Activated CD4-positive, alpha-beta T cell treated with anti-CD3 and anti-CD28 coated beads, Interleukin-2, amount 10 ng/mL, durations not matched to agents 24 days and 14 days (primary cell): ENCODE data around the gene DBNL. TPM values are rescaled to one million over a fixed set of nuclear protein-coding genes. Genes with fewer than 3 reads are reported as not detected.

Experiments used
- DNase-seq: peaks from one replicate; pipeline ENCODE4 v3.0.0; 2022
- H3K27ac Mint-ChIP-seq: one replicate; pipeline ENCODE4 v1.8.0; 2022; ENCODE audit warnings: mild to moderate bottlenecking, mixed read lengths
- H3K27me3 Mint-ChIP-seq: one replicate; pipeline ENCODE4 v1.8.0; 2022; ENCODE audit warnings: mixed read lengths
- H3K36me3 Mint-ChIP-seq: one replicate; pipeline ENCODE4 v1.8.0; 2022; ENCODE audit warnings: low read depth, mild to moderate bottlenecking, mixed read lengths
- H3K4me1 Mint-ChIP-seq: one replicate; pipeline ENCODE4 v1.8.0; 2021; ENCODE audit warnings: mixed read lengths
- H3K4me3 Mint-ChIP-seq: one replicate; pipeline ENCODE4 v1.8.0; 2022; ENCODE audit warnings: mild to moderate bottlenecking, moderate library complexity, mixed read lengths
- H3K9me3 Mint-ChIP-seq: one replicate; pipeline ENCODE4 v1.8.0; 2021; ENCODE audit warnings: mixed read lengths
- intact Hi-C: fragments of 100-400 bp; cut with micrococcal nuclease; formaldehyde crosslinking; loops from one replicate; pipeline ENCODE4 v1.15.1; 2023
- total RNA-seq: library from RNA; stranded (reverse); gene quantifications from 2 replicates; pipeline ENCODE4 v1.2.3, GENCODE V29; 2022

The DBNL gene
- total RNA-seq, 1 donor from 2014 or later = 127 TPM

- Mint-ChIP-seq H3K4me3 (no peak overlapping the region), H3K4me1 (peaks cover 1% of the 10 kb centered on the region), H3K9me3 (no peaks in the 10 kb centered on the region), H3K27ac (no peak overlapping the region), H3K36me3 (peaks cover 33% of the 10 kb centered on the region), H3K27me3 (no peaks in the 10 kb centered on the region)
- DNase-seq = peak; percentile 76
- intact Hi-C loops = no loop called here
Observed at GRCh38 chr7:44072364-44073231, 28.1 kb downstream of the DBNL start.

- H3K4me3 Mint-ChIP-seq = no peak overlapping the region
- peaks cover 43% of the 10 kb centered on the region for H3K36me3 Mint-ChIP-seq
- DNase-seq = peak; percentile 69
- H3K27ac Mint-ChIP-seq = no peak overlapping the region
- intact Hi-C loops = no loop called here
- no peaks in the 10 kb centered on the region for H3K9me3 Mint-ChIP-seq
- H3K4me1 Mint-ChIP-seq = peaks cover 11% of the 10 kb centered on the region
- no peaks in the 10 kb centered on the region for H3K27me3 Mint-ChIP-seq
Observed at GRCh38 chr7:44073664-44074348, 29.3 kb downstream of the DBNL start.

DNA sequence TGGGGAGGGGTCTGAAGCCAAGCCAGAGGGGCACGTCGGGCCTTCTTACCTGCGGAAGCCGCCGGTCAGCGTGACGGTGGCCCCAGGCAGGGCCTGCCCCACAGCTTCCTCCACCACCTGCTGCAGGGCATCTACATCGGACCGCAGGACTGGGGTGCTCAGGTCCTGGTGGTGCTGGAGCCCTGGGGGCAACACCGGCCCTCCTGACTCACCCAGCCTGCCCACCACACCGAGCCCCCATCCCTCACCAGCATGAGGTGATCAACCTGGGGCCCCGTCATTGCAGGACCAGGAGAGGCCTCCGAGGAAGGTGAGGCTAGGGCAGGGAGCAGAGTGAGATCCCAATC, 29.8 kb downstream of the DBNL start:
- intact Hi-C loops = no loop called here
- no peaks in the 10 kb centered on the region for H3K27me3 Mint-ChIP-seq
- H3K4me1 Mint-ChIP-seq = peaks cover 11% of the 10 kb centered on the region
- DNase-seq = no peak
- no peak overlapping the region for H3K27ac Mint-ChIP-seq
- H3K4me3 Mint-ChIP-seq = no peak overlapping the region
- H3K36me3 Mint-ChIP-seq = peaks cover 46% of the 10 kb centered on the region
- H3K9me3 Mint-ChIP-seq = no peaks in the 10 kb centered on the region

DNA sequence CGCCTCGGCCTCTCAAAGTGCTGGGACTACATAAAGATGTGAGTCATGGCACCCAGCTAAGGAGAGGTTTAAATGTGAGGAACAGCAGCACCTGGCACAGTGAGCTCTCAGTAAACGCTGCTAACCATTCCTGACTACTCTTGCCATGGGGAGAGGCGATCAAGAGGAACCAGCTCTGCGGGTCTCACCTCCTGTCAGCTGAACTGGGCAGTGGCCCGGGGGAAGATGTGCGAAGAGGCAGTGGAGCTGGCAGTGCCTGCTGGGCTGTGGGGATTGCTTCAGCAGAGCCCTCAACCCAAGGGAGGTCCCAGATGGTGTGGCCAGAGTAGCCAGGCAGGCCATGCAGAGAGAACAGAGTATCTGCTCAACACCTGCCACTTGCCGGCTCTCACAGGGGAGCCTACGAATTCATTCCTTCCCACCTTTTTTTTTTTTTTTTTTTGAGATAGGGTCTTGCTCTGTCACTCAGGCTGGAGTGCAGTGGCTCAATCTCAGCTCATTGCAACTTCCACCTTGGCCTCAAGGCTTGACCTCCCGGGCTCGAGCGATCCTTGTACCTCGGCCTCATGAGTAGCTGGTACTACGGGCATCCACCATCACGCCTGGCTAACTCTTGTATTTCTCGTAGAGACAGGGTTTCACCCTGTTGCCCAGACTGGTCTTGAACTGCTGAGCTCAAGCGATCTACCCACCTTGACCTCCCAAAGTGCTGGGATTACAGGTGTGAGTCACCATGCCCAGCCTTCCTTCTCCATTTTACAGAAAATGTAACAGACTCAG, 31.0 kb downstream of the DBNL start:
- Mint-ChIP-seq H3K27me3 (no peaks in the 10 kb centered on the region), H3K9me3 (no peaks in the 10 kb centered on the region), H3K4me3 (no peak overlapping the region), H3K4me1 (peaks cover 11% of the 10 kb centered on the region), H3K27ac (no peak overlapping the region), H3K36me3 (peaks cover 44% of the 10 kb centered on the region)
- intact Hi-C loops = no loop called here
- no peak for DNase-seq

DNA sequence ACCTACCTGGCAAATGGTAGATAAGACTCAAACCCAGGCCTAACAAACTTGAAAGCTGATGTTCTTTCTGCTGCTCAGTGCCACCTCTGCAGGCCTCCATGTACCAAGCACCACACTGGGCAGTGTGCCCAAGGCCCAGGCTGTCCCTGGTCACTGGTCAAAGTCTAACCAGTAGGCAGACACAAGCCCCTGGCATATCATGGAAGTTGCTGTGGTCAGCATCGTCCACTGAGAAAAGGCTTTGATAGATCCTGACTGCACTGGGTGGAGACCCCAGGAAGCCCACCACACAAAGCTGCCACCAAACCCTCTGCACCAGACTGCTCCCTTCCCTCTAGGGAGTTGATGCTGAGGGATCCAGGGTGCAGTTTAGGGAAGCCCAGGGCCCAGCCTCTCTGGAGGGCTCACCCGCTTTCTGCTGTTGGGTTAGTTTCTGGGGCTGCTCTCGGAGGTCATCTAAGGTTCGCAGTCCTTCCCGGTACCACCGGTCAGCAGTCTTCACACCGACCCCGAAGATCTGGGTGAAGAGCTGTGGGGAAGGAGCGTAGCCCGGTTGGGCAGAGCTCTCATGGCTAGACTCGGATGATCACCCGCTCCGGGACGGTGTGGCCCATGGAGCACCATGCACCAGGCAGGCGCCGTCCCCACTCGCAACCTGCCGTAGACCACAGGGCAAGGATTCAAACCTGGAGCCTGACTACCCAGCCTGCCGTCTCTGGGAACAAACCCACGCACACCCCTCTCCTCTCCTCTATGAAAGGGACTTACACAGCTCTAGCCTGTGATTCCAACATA, 31.8 kb downstream of the DBNL start:
- Mint-ChIP-seq H3K4me1 (peaks cover 16% of the 10 kb centered on the region), H3K27me3 (no peaks in the 10 kb centered on the region), H3K9me3 (no peaks in the 10 kb centered on the region), H3K36me3 (peaks cover 49% of the 10 kb centered on the region), H3K4me3 (no peak overlapping the region), H3K27ac (no peak overlapping the region)
- no peak for DNase-seq
- intact Hi-C loops = no loop called here

DNA sequence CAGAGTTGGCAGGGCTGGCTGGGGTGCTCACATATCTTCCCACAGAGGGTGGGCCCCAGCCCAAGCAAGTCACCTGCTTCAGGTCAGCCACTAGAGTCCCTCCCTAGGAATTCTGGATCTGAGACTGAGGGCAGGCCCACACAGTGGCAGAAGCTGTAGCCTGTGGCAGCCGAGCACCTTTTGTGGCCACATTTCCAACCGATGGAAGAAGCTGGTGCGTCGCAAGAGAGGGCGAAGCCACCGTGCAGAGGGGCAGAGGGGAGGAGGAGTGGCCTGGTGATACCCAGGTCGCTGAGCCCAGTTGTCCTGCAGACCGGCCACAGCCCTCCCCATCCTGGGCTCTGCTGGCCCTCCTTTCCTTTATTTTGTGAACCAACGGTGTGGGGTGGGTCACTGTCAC, 32.6 kb downstream of the DBNL start:
- DNase-seq = no peak
- Mint-ChIP-seq H3K27me3 (no peaks in the 10 kb centered on the region), H3K4me3 (no peak overlapping the region), H3K27ac (no peak overlapping the region), H3K4me1 (peaks cover 18% of the 10 kb centered on the region), H3K9me3 (no peaks in the 10 kb centered on the region), H3K36me3 (peaks cover 48% of the 10 kb centered on the region)
- intact Hi-C loops = no loop called here

DNA sequence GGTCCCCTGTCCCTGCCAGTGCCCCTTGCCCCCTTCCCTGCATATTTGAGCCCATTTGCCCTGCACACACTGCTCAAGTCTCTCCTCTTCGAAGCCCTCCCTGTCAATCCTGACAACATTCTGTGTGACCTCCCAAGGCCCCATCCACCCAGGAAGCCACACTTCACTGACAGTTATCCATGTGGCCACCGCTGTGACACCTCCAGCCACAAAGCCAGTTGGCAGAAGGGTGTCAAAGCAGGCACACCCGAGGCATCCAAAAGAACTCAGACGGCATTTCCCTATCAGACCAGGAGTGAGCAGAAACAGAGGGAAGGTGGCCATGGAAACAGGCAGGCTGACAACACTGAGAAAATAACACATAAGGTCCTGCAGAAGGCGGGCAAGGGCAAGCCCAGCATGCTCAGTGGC, 33.2 kb downstream of the DBNL start:
- no peaks in the 10 kb centered on the region for H3K9me3 Mint-ChIP-seq
- peaks cover 18% of the 10 kb centered on the region for H3K4me1 Mint-ChIP-seq
- no peaks in the 10 kb centered on the region for H3K27me3 Mint-ChIP-seq
- intact Hi-C loops = no loop called here
- peaks cover 42% of the 10 kb centered on the region for H3K36me3 Mint-ChIP-seq
- H3K27ac Mint-ChIP-seq = peak overlapping the region; percentile 31
- DNase-seq = no peak
- H3K4me3 Mint-ChIP-seq = no peak overlapping the region

DNA sequence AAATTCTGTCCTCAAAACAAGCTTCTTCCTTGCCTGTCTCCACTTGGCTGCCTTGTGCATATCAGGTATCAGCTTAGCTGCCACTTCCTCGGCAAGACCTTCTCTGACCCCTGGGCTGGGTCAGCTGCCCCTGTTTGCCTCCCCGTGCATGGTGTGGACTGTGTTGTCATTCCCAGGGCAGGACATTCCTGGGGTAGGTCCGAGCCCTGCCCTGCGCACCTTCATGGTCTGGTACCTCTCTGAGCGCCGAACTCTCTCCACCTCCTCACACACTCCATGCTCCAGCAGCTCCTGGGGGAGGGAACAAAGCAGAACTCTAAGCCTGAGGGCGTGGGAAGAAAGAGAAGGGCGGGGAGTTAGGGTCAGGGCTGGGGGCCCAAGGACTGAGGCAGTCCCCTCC, 34.0 kb downstream of the DBNL start:
- Mint-ChIP-seq H3K36me3 (peaks cover 37% of the 10 kb centered on the region), H3K27ac (no peak overlapping the region), H3K27me3 (no peaks in the 10 kb centered on the region), H3K9me3 (no peaks in the 10 kb centered on the region), H3K4me1 (peaks cover 24% of the 10 kb centered on the region), H3K4me3 (no peak overlapping the region)
- intact Hi-C loops = no loop called here
- DNase-seq = no peak

DNA sequence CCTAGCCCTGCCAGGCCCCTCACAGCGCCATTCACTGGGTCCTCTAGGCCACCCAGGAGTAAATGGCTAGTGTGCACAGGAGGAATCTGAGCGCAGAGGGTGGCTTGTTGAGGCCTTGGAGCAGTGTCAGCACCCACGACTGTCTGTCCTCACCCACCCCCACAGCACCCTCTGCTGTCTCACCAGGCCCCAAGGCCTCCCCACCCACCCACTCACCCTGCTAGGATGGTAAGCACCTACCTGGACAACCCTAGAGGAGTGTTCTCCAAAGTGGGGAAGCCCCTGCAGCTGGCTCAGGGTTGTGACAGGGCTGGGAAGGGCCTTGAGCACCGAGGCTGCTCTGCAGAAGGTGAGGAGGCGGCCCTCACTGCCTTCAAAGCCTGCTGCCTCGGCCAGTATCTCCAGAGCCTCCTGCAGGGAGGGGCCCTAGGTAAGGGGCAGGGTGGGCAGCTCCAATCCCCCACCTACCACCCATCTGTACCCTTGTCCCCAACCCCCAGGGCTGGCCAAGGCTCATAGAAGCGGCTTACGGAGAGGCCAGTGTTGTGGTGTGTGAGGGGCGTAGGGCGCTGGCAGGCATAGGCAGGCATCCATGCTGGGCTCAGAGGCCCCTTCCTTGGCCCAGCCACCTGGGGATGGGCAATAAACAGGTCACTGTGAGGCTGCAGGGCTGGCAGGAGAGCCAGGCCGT, 35.0 kb downstream of the DBNL start:
- intact Hi-C loops = loop anchor here (5.0 kb wide), 2 partner anchors 178 to 503 kb away; partner anchors contain the start of gene TMED4
- Mint-ChIP-seq H3K4me3 (peak overlapping the region; percentile 17), H3K27ac (no peak overlapping the region), H3K36me3 (peaks cover 35% of the 10 kb centered on the region), H3K9me3 (no peaks in the 10 kb centered on the region), H3K27me3 (no peaks in the 10 kb centered on the region), H3K4me1 (peaks cover 29% of the 10 kb centered on the region)
- DNase-seq = no peak

GRCh38 chr7:44080118-44080517, 35.6 kb downstream of the DBNL start:
- H3K4me3 Mint-ChIP-seq = no peak overlapping the region
- peaks cover 29% of the 10 kb centered on the region for H3K4me1 Mint-ChIP-seq
- DNase-seq = no peak
- intact Hi-C loops = loop anchor here (5.0 kb wide), 2 partner anchors 177 to 502 kb away; partner anchors contain the start of gene TMED4
- H3K27me3 Mint-ChIP-seq = no peaks in the 10 kb centered on the region
- H3K9me3 Mint-ChIP-seq = no peaks in the 10 kb centered on the region
- H3K27ac Mint-ChIP-seq = no peak overlapping the region
- peaks cover 34% of the 10 kb centered on the region for H3K36me3 Mint-ChIP-seq

DNA sequence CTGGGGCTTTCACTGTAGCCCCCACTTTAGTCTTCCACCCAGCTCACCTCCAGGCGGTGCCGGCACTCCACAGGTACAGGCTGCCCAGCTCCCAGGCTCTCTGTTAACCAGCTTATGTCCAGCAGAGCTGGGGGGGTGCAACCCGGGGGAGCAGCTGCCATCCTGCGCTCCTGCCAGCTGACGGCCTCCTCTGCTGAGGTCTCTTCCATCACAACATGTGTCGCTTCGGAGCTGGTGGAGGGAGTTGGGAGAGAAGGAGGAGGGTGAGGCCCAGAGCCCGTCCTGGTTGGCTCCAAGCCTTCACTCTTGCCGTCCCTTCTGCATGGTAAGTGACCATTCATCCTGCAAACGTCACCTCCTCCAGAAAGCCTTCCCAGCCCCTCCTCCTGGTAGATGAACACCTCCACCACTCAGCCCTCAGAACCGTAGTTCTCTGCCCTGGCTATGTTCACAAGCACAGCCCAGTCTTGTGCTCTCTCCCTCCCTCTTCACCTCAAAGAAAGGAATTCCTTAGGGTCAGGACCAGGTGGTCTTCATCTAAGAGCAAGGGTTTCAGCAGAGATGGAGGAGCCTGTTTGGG, 36.3 kb downstream of the DBNL start:
- H3K9me3 Mint-ChIP-seq = no peaks in the 10 kb centered on the region
- DNase-seq = no peak
- H3K27ac Mint-ChIP-seq = peak overlapping the region; percentile 88
- no peaks in the 10 kb centered on the region for H3K27me3 Mint-ChIP-seq
- intact Hi-C loops = loop anchor here (5.0 kb wide), 2 partner anchors 177 to 502 kb away; partner anchors contain the start of gene TMED4
- peaks cover 31% of the 10 kb centered on the region for H3K36me3 Mint-ChIP-seq
- H3K4me1 Mint-ChIP-seq = peaks cover 29% of the 10 kb centered on the region
- H3K4me3 Mint-ChIP-seq = peak overlapping the region; percentile 85

DNA sequence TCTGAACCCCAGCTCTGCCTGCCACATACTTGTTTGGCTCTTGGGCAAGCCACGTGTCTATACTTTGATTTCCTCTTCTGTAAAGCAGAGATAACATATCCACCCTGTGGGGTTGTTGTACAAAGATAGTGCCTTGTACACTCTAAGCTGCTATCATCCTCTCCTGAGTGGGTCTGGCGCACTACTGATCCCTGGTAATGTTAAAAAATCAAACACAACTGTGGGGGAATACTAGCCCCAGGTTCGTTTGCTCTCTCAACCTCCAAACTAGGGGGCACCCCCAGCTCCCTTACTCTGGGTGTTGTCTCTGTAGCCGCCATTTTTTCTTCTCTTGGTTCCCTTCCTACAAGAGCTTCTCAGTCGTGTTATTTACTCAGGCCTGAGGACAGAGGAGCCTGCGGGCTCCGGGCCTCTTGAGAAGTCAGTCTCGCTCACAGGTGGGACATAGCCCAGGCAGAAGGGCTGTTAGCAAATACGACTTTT, 36.8 kb downstream of the DBNL start:
- Mint-ChIP-seq H3K4me1 (peaks cover 29% of the 10 kb centered on the region), H3K27me3 (no peaks in the 10 kb centered on the region), H3K36me3 (peaks cover 29% of the 10 kb centered on the region), H3K27ac (peak overlapping the region; percentile 88), H3K9me3 (no peaks in the 10 kb centered on the region), H3K4me3 (peak overlapping the region; percentile 85)
- intact Hi-C loops = loop anchor here (5.0 kb wide), 2 partner anchors 176 to 501 kb away; partner anchors contain the start of gene TMED4
- DNase-seq = peak; percentile 76
